Measurements from ENCODE around the gene SHISAL1.

GRCh38 chr22:44298406-44299091 lies 14.2 kb downstream of the SHISAL1 start:
- TF ChIP-seq CTCF (IDR thresholded peaks at IDR 0.05) (no peak), POLR2A (IDR thresholded peaks at IDR 0.05) (no peak)

Data from Peyer's patch (tissue), 4 donors.